Measurements from ENCODE around the gene PCLO.

PCLO gene

GRCh38 chr7:82972135-82972534 lies 190.5 kb downstream of the PCLO start:
- Histone ChIP-seq H3K27ac (ENCODE audit: low read depth, low read length) (no peak overlapping the region), H3K4me1 (ENCODE audit: control insufficient read depth, insufficient read depth, low read length) (no peaks in the 10 kb centered on the region), H3K9ac (ENCODE audit: low read length) (no peak overlapping the region), H3K27me3 (ENCODE audit: control insufficient read depth, insufficient read depth, low read length) (no peaks in the 10 kb centered on the region), H3K4me3 (ENCODE audit: low read length) (no peak overlapping the region), H3K36me3 (ENCODE audit: control insufficient read depth, insufficient read depth, low read length) (no peaks in the 10 kb centered on the region)

DNA sequence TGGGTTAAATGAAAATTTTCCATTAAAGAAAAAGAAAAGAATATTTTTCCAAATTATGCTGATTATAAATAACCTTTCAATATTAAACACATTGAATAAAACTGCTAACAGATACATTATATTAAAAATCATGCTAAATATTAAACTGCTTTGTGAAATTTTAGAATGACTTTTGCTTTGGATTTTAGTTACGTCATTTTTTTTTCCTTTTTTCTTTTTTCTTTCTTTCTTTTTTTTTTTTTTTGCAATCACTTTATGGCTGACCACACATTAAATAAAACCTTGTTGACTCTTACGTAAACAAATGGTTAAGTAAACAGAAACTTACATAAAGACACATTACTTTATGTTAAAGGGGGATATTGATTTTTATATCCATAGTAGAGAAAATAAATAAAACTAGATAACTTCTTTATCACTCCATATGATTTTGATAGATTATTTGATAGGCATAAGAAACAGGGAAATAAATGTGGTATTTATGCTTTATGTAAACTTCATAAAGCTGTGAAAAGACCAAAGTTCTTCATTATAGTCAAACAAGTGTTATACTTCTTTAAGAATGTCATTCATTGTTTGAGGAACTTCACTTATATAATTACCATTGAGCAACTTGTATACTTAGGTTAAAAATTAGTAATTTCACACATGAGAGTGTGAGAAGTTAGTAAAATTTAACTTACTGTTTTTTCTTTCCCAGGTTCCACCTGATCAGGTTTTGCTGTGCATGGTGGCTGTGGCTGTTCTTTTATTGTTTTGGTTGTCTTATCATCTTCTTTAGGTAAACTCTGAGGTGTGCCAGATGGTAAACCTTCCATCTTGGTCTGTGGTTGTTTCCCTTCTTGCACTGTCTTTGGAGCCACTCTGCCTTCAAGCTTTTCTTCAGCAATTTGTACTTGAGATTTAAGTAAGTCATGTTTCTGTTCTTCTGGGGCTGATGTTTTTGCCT lies 197.3 kb downstream of the PCLO start:
- Histone ChIP-seq H3K4me1 (ENCODE audit: control insufficient read depth, insufficient read depth, low read length) (no peaks in the 10 kb centered on the region), H3K4me3 (ENCODE audit: low read length) (no peak overlapping the region), H3K27me3 (ENCODE audit: control insufficient read depth, insufficient read depth, low read length) (no peaks in the 10 kb centered on the region), H3K9ac (ENCODE audit: low read length) (no peak overlapping the region), H3K27ac (ENCODE audit: low read depth, low read length) (no peak overlapping the region), H3K36me3 (ENCODE audit: control insufficient read depth, insufficient read depth, low read length) (no peaks in the 10 kb centered on the region)

- Histone ChIP-seq H3K9ac (ENCODE audit: low read length) (no peak overlapping the region), H3K36me3 (ENCODE audit: control insufficient read depth, insufficient read depth, low read length) (no peaks in the 10 kb centered on the region), H3K27ac (ENCODE audit: low read depth, low read length) (no peak overlapping the region), H3K4me3 (ENCODE audit: low read length) (no peak overlapping the region), H3K4me1 (ENCODE audit: control insufficient read depth, insufficient read depth, low read length) (no peaks in the 10 kb centered on the region), H3K27me3 (ENCODE audit: control insufficient read depth, insufficient read depth, low read length) (no peaks in the 10 kb centered on the region)
Measured at GRCh38 chr7:82964150-82964882, 198.4 kb downstream of the PCLO start.

- H3K4me1 ChIP-seq (ENCODE audit: control insufficient read depth, insufficient read depth, low read length), result no peaks in the 10 kb centered on the region
- no peak overlapping the region for H3K27ac ChIP-seq (ENCODE audit: low read depth, low read length)
- no peaks in the 10 kb centered on the region for H3K36me3 ChIP-seq (ENCODE audit: control insufficient read depth, insufficient read depth, low read length)
- no peak overlapping the region for H3K4me3 ChIP-seq (ENCODE audit: low read length)
- no peak overlapping the region for H3K9ac ChIP-seq (ENCODE audit: low read length)
- no peaks in the 10 kb centered on the region for H3K27me3 ChIP-seq (ENCODE audit: control insufficient read depth, insufficient read depth, low read length)
Measured at GRCh38 chr7:82961240-82961639, 201.4 kb downstream of the PCLO start.

DNA sequence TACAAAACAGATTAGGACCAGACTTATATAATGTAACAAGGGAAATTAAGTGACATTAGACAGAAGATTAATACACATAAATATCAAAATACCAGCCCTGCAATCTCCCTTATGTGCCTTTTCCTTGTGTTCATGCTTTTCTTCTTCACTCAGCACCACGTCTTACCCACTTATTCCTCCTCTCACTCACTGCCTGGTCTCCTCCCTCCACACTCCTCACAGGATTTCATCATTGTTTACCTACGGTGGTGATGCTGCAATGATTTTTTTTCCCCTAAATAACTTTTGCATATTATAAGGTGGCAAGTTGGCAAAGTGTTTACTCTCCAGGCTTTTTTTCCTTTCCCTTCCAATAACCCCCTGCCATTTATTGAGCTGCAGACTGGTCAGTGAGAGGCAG lies 203.2 kb downstream of the PCLO start:
- no peak overlapping the region for H3K9ac ChIP-seq (ENCODE audit: low read length)
- H3K4me3 ChIP-seq (ENCODE audit: low read length), result no peak overlapping the region
- H3K4me1 ChIP-seq (ENCODE audit: control insufficient read depth, insufficient read depth, low read length), result no peaks in the 10 kb centered on the region
- no peaks in the 10 kb centered on the region for H3K36me3 ChIP-seq (ENCODE audit: control insufficient read depth, insufficient read depth, low read length)
- H3K27me3 ChIP-seq (ENCODE audit: control insufficient read depth, insufficient read depth, low read length), result no peaks in the 10 kb centered on the region
- no peak overlapping the region for H3K27ac ChIP-seq (ENCODE audit: low read depth, low read length)

DNA sequence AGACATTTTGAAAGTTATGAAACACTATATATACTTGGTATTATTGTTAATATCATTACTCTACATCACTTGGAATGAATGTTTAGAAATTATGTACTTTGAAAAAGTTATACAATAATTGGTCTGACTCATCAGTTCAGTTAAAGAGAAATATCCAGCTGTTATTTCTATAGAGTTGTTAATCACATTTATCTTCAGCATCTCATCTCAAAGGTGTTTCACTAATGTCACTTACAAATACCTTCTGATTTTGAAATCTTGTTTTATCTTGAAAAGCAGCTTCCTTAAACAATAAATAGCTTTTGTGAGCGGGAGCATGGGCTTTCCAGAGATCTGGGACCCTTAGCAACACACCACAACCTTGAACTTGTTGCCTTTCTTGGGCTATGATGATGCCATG lies 205.2 kb downstream of the PCLO start:
- no peak overlapping the region for H3K9ac ChIP-seq (ENCODE audit: low read length)
- H3K27ac ChIP-seq (ENCODE audit: low read depth, low read length), result no peak overlapping the region
- no peaks in the 10 kb centered on the region for H3K36me3 ChIP-seq (ENCODE audit: control insufficient read depth, insufficient read depth, low read length)
- H3K4me1 ChIP-seq (ENCODE audit: control insufficient read depth, insufficient read depth, low read length), result no peaks in the 10 kb centered on the region
- no peak overlapping the region for H3K4me3 ChIP-seq (ENCODE audit: low read length)
- H3K27me3 ChIP-seq (ENCODE audit: control insufficient read depth, insufficient read depth, low read length), result no peaks in the 10 kb centered on the region

DNA sequence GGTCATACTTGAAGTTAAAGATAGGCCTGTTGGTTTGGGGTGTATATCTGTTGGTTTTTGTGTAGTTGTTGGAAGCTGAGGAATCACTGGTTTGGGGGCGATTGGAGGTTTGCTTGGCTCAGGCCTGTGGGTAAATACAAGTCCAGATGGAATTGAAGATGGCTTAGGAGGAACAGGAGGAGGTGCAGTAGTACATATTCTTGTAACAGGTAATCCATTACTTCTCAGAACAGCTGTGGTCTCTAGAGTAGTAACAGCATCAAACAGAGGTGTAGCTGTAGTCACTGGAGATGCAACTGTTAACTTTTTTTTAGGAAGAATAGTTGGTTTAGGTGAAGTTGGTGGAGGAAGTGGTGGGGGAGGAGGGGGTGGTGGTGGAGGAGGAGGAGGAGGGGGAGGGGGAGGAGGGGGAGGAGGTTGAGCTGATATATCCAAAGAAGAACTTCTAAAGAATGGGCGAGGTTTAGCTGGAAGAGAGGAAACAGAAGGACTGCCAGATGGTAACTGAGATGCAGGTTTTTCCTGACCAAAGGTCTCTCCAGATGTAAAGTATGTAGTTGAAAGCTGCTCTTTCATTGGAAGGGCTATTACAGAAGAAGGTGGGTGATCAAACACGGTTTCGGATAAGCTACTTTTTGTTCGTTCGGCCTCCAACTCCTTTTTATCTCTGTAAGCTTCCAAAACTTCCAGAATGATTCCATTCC lies 209.2 kb downstream of the PCLO start:
- Histone ChIP-seq H3K4me3 (ENCODE audit: low read length) (no peak overlapping the region), H3K4me1 (ENCODE audit: control insufficient read depth, insufficient read depth, low read length) (no peaks in the 10 kb centered on the region), H3K9ac (ENCODE audit: low read length) (no peak overlapping the region)

DNA sequence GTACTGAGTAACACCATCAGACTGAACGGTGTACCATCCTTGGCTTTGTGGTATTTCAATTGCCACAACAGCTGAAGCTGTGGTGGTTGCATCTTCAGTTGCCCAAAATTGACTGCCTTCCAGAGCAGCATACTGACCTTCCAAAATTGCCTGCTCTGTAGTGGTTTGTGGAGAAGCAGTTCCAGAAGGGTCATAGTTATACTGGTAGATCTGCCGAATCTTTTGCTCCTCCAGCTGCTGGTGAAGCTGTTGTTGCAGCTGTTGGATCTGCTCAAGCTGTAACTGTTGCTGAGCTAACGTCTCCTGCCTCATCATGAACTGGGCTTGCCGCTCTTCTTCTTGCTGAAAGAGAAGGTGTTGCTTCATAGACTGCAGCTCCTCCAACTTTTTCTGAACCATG lies 212.2 kb downstream of the PCLO start:
- Histone ChIP-seq H3K27me3 (ENCODE audit: control insufficient read depth, insufficient read depth, low read length) (no peaks in the 10 kb centered on the region), H3K4me3 (ENCODE audit: low read length) (no peak overlapping the region), H3K9ac (ENCODE audit: low read length) (no peak overlapping the region), H3K4me1 (ENCODE audit: control insufficient read depth, insufficient read depth, low read length) (no peaks in the 10 kb centered on the region), H3K36me3 (ENCODE audit: control insufficient read depth, insufficient read depth, low read length) (no peaks in the 10 kb centered on the region), H3K27ac (ENCODE audit: low read depth, low read length) (no peak overlapping the region)

More for the DNA sequence above, 209.2 kb downstream of the PCLO start:
- no peaks in the 10 kb centered on the region for H3K27me3 ChIP-seq (ENCODE audit: control insufficient read depth, insufficient read depth, low read length)
- H3K27ac ChIP-seq (ENCODE audit: low read depth, low read length), result no peak overlapping the region
- no peaks in the 10 kb centered on the region for H3K36me3 ChIP-seq (ENCODE audit: control insufficient read depth, insufficient read depth, low read length)

GRCh38 chr7:82945480-82945879 lies 217.2 kb downstream of the PCLO start:
- no peak overlapping the region for H3K4me3 ChIP-seq (ENCODE audit: low read length)
- no peaks in the 10 kb centered on the region for H3K4me1 ChIP-seq (ENCODE audit: control insufficient read depth, insufficient read depth, low read length)
- H3K9ac ChIP-seq (ENCODE audit: low read length), result no peak overlapping the region
- H3K27me3 ChIP-seq (ENCODE audit: control insufficient read depth, insufficient read depth, low read length), result no peaks in the 10 kb centered on the region
- no peak overlapping the region for H3K27ac ChIP-seq (ENCODE audit: low read depth, low read length)
- no peaks in the 10 kb centered on the region for H3K36me3 ChIP-seq (ENCODE audit: control insufficient read depth, insufficient read depth, low read length)

GRCh38 chr7:82945056-82945455 lies 217.6 kb downstream of the PCLO start:
- no peak overlapping the region for H3K27ac ChIP-seq (ENCODE audit: low read depth, low read length)
- no peaks in the 10 kb centered on the region for H3K4me1 ChIP-seq (ENCODE audit: control insufficient read depth, insufficient read depth, low read length)
- no peak overlapping the region for H3K4me3 ChIP-seq (ENCODE audit: low read length)
- no peaks in the 10 kb centered on the region for H3K36me3 ChIP-seq (ENCODE audit: control insufficient read depth, insufficient read depth, low read length)
- no peaks in the 10 kb centered on the region for H3K27me3 ChIP-seq (ENCODE audit: control insufficient read depth, insufficient read depth, low read length)
- no peak overlapping the region for H3K9ac ChIP-seq (ENCODE audit: low read length)

DNA sequence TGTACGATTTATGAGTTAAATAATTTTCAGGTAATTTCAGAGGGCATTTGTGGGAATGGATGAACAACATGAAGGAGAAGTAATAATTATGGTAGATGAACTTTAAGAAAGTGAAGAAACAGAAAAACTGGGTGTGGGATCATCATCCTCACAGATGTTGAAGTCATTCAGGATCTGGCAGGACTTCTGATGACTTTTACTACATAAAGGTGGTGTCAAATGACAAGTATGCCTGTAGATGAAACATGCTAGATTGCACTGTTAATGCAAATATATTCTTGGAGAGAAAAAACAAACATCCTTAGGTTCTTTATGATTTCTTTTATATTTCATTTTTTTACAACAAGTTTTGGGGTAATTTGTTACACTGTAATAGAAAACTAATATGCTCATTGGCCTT lies 230.2 kb downstream of the PCLO start:
- no peak overlapping the region for H3K4me3 ChIP-seq (ENCODE audit: low read length)
- H3K27me3 ChIP-seq (ENCODE audit: control insufficient read depth, insufficient read depth, low read length), result no peaks in the 10 kb centered on the region
- no peaks in the 10 kb centered on the region for H3K4me1 ChIP-seq (ENCODE audit: control insufficient read depth, insufficient read depth, low read length)
- no peak overlapping the region for H3K27ac ChIP-seq (ENCODE audit: low read depth, low read length)
- H3K36me3 ChIP-seq (ENCODE audit: control insufficient read depth, insufficient read depth, low read length), result no peaks in the 10 kb centered on the region
- no peak overlapping the region for H3K9ac ChIP-seq (ENCODE audit: low read length)

- Histone ChIP-seq H3K27me3 (ENCODE audit: control insufficient read depth, insufficient read depth, low read length) (no peaks in the 10 kb centered on the region), H3K4me3 (ENCODE audit: low read length) (no peak overlapping the region), H3K36me3 (ENCODE audit: control insufficient read depth, insufficient read depth, low read length) (no peaks in the 10 kb centered on the region), H3K27ac (ENCODE audit: low read depth, low read length) (no peak overlapping the region), H3K9ac (ENCODE audit: low read length) (no peak overlapping the region), H3K4me1 (ENCODE audit: control insufficient read depth, insufficient read depth, low read length) (no peaks in the 10 kb centered on the region)
Measured at GRCh38 chr7:82926477-82926876, 236.2 kb downstream of the PCLO start.
